ACC112 (cell line): ENCODE data around the gene RANBP9.

Experiments
- H2AFZ ChIP-seq: fragments of 200-600 bp; sonication (generic); one replicate; pipeline ENCODE4 v1.6.0; 2017; ENCODE audit warnings: antibody characterized with exemption, low read length; ENCODE audit not compliant: unreplicated experiment
- H3K27ac ChIP-seq: fragments of 200-600 bp; sonication (generic); 2 replicates; pipeline ENCODE4 v1.5.1; 2014; ENCODE audit warnings: low read depth, mild to moderate bottlenecking, antibody characterized with exemption, low read length, moderate library complexity
- H3K27me3 ChIP-seq: fragments of 200-600 bp; sonication (generic); 2 replicates; pipeline ENCODE4 v1.6.1; 2014; ENCODE audit warnings: mild to moderate bottlenecking, antibody characterized with exemption, low read length, moderate library complexity, mixed read lengths; ENCODE audit not compliant: insufficient read depth
- H3K36me3 ChIP-seq: fragments of 200-600 bp; sonication (generic); 2 replicates; pipeline ENCODE4 v1.6.1; 2016; ENCODE audit warnings: mild to moderate bottlenecking, antibody characterized with exemption, low read length, moderate library complexity, mixed read lengths; ENCODE audit not compliant: insufficient read depth
- H3K4me1 ChIP-seq: fragments of 200-600 bp; sonication (generic); one replicate; pipeline ENCODE4 v1.6.1; 2016; ENCODE audit warnings: low read length, mixed read lengths; ENCODE audit not compliant: insufficient read depth, unreplicated experiment, control insufficient read depth
- H3K4me3 ChIP-seq: fragments of 200-600 bp; sonication (generic); 2 replicates; pipeline ENCODE4 v1.5.1; 2014; ENCODE audit warnings: mild to moderate bottlenecking, low read depth, low read length
- H3K79me2 ChIP-seq: fragments of 200-600 bp; sonication (generic); one replicate; pipeline ENCODE4 v1.6.0; 2016; ENCODE audit warnings: low read length; ENCODE audit not compliant: control insufficient read depth, unreplicated experiment, insufficient read depth

RANBP9 gene

DNA sequence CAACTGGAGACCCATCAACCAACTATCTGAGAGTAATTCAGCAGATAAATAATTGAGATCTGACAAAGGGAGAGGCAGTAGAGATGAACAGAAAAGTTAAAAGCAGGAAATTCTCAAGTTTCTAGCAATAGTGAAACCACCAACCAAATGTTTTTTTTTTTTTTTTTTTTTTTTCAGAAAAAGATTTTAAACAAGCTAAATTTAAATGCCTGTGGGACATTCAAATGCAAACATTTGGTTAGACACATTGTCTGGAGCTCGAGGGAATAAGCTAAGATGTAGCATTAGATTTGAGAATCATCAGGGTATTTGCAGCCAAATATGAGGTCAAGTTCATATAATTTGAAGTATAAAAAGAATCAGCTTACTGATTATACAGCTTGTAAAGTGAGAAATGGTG is 16.4 kb downstream of the RANBP9 start:
- Histone ChIP-seq H3K4me3 (no peak overlapping the region), H3K27ac (no peak overlapping the region; the same call in 1 of the 2 replicates), H2AFZ (no peak overlapping the region), H3K4me1 (peaks cover 36% of the 10 kb centered on the region), H3K27me3 (no peaks in the 10 kb centered on the region), H3K79me2 (peaks cover 49% of the 10 kb centered on the region), H3K36me3 (peaks cover 3% of the 10 kb centered on the region; the same call in 1 of the 2 replicates)

DNA sequence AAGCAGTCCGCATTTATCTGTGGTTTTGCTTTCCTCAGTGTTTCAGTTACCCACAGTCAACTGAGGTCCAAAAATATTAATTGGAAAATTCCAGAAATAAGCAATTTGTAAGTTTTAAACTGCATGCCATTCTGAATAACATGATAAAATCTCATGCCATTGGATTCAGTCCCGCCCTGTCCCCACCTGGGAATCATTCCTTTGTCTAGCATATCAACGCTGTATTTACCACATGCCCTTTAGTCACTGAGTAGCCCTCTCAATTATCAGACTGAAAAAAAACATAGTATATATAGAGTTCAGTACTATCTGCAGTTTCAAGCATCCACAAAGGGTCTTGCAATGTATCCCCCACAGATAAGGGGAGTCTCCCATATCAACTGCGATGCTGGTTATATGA is 17.1 kb downstream of the RANBP9 start:
- no peak overlapping the region for H3K4me3 ChIP-seq
- peaks cover 43% of the 10 kb centered on the region for H3K79me2 ChIP-seq
- peaks cover 36% of the 10 kb centered on the region for H3K4me1 ChIP-seq
- no peak overlapping the region for H3K27ac ChIP-seq
- H2AFZ ChIP-seq, result no peak overlapping the region
- peaks cover 3% of the 10 kb centered on the region; the same call in 1 of the 2 replicates for H3K36me3 ChIP-seq
- no peaks in the 10 kb centered on the region for H3K27me3 ChIP-seq

- H3K27ac ChIP-seq, result no peak overlapping the region
Measured at GRCh38 chr6:13689511-13690256, 22.0 kb downstream of the RANBP9 start.

DNA sequence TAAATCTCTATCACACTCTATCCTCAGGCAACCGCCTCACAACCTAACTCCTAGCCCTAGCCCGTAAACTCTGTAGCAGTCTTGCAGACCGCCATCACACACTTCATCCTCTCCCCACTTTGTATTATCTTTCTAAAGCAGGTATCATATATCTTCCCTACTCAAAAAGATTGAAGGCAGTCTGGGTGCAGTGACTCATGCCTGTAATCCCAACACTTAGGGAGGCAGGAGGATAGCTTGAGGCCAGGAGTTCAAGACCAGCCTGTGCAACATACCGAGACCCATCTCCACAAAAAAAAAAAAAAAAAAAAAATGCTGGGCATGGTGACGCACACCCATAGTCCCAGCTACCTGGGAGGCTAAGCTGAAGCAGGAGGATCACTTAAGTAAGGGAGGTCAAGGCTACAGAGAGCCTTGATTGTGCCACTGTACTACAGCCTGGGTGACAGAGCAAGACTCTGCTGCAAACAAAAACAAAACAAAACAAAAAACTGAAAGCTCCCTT is 22.9 kb downstream of the RANBP9 start:
- H2AFZ ChIP-seq, result no peak overlapping the region
- H3K27me3 ChIP-seq, result no peaks in the 10 kb centered on the region
- H3K79me2 ChIP-seq, result peaks cover 16% of the 10 kb centered on the region
- no peak overlapping the region for H3K4me3 ChIP-seq
- peaks cover 3% of the 10 kb centered on the region; the same call in 1 of the 2 replicates for H3K36me3 ChIP-seq
- no peak overlapping the region for H3K27ac ChIP-seq
- no peaks in the 10 kb centered on the region for H3K4me1 ChIP-seq

More at GRCh38 chr6:13689511-13690256, 22.0 kb downstream of the RANBP9 start:
- Histone ChIP-seq H3K4me1 (peaks cover 3% of the 10 kb centered on the region), H3K4me3 (no peak overlapping the region), H3K79me2 (peaks cover 18% of the 10 kb centered on the region), H2AFZ (no peak overlapping the region), H3K27me3 (no peaks in the 10 kb centered on the region), H3K36me3 (peaks cover 3% of the 10 kb centered on the region; the same call in 1 of the 2 replicates)

- H3K36me3 ChIP-seq, result peaks cover 3% of the 10 kb centered on the region; the same call in 1 of the 2 replicates
- H3K27ac ChIP-seq, result no peak overlapping the region
- no peaks in the 10 kb centered on the region for H3K4me1 ChIP-seq
Measured at GRCh38 chr6:13687917-13688351, 23.7 kb downstream of the RANBP9 start.

DNA sequence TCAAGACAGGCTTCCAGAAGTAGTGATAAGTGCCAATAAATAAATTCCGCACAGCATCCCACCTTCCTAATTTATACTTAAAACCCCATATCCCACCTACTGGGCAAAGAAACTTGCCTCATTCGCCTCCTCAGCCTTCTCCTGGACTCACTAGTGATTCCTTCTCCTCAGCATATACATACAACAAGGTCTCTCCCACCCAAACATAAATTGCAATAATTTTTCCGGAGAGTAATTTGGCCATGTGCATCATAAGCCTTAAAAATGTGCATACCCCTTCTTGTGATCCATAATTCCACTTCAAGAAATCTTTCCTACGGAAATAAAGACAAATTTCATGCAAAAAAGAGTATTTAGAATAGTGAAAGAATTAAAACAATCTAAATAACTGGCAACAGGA is 26.8 kb downstream of the RANBP9 start:
- H2AFZ ChIP-seq, result no peak overlapping the region
- peaks cover 6% of the 10 kb centered on the region for H3K36me3 ChIP-seq
- H3K27me3 ChIP-seq, result no peaks in the 10 kb centered on the region
- no peak overlapping the region for H3K27ac ChIP-seq
- no peak overlapping the region for H3K4me3 ChIP-seq
- no peaks in the 10 kb centered on the region for H3K4me1 ChIP-seq
- peaks cover 34% of the 10 kb centered on the region for H3K79me2 ChIP-seq

More at GRCh38 chr6:13687917-13688351, 23.7 kb downstream of the RANBP9 start:
- Histone ChIP-seq H3K27me3 (no peaks in the 10 kb centered on the region), H2AFZ (no peak overlapping the region), H3K4me3 (no peak overlapping the region), H3K79me2 (peaks cover 20% of the 10 kb centered on the region)

- Histone ChIP-seq H3K36me3 (peaks cover 8% of the 10 kb centered on the region), H3K79me2 (peaks cover 41% of the 10 kb centered on the region), H3K27ac (no peak overlapping the region)
Measured at GRCh38 chr6:13683038-13683437, 28.6 kb downstream of the RANBP9 start.

DNA sequence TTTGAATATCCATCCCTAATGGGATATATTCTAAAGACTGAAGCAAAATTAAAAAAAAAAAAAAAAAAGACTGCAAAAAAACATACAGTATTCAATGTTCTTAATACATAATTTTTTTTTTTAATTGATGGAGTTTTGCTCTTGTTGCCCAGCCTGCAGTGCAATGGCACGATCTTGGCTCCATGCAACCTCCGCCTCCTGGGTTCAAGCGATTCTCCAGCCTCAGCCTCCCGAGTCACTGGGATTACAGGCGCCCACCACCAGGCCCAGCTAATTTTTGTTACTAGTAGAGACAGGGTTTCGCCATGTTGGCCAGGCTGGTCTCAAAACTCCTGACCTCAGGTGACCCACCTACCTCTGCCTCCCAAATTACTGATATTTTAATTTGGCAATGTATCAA is 29.3 kb downstream of the RANBP9 start:
- H3K36me3 ChIP-seq, result peaks cover 8% of the 10 kb centered on the region
- peaks cover 40% of the 10 kb centered on the region for H3K79me2 ChIP-seq
- no peak overlapping the region for H3K4me3 ChIP-seq

More at GRCh38 chr6:13683038-13683437, 28.6 kb downstream of the RANBP9 start:
- Histone ChIP-seq H3K4me3 (no peak overlapping the region), H3K27me3 (no peaks in the 10 kb centered on the region), H2AFZ (no peak overlapping the region), H3K4me1 (no peaks in the 10 kb centered on the region)

GRCh38 chr6:13681305-13682061 is 30.2 kb downstream of the RANBP9 start:
- no peak overlapping the region for H2AFZ ChIP-seq
- H3K36me3 ChIP-seq, result peaks cover 12% of the 10 kb centered on the region
- peaks cover 46% of the 10 kb centered on the region for H3K79me2 ChIP-seq
- no peak overlapping the region for H3K27ac ChIP-seq
- H3K27me3 ChIP-seq, result no peaks in the 10 kb centered on the region
- no peaks in the 10 kb centered on the region for H3K4me1 ChIP-seq
- no peak overlapping the region for H3K4me3 ChIP-seq

More for the DNA sequence above, 29.3 kb downstream of the RANBP9 start:
- Histone ChIP-seq H3K27me3 (no peaks in the 10 kb centered on the region), H3K27ac (no peak overlapping the region), H2AFZ (no peak overlapping the region), H3K4me1 (no peaks in the 10 kb centered on the region)

DNA sequence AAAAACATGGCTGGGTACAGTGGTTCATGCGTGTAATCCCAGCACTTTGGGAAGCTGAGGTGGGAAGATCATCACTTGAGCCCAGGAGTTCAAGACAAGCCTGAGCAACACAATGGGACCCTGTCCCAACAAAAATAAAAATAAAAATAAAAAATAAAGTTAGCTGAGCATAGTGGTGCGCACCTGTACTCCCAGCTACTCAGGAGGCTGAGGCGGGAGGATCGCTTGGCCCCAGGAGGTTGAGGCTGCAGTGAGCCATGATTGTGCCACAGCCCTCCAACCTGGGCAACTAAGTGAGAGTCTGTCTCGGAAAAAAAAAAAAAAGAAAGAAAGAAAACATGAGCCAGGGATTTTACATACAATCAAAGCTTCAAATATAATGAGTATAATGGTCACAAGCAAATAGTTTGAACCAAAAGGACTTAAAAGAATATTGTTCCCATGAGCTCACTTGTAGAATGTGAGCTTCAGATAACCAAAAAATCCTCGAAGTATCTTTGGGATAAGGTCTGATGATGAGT is 31.1 kb downstream of the RANBP9 start:
- no peak overlapping the region for H3K4me3 ChIP-seq
- peaks cover 12% of the 10 kb centered on the region for H3K36me3 ChIP-seq
- no peak overlapping the region for H3K27ac ChIP-seq
- H3K4me1 ChIP-seq, result no peaks in the 10 kb centered on the region
- H2AFZ ChIP-seq, result no peak overlapping the region
- H3K27me3 ChIP-seq, result no peaks in the 10 kb centered on the region
- H3K79me2 ChIP-seq, result peaks cover 46% of the 10 kb centered on the region
